Natural killer cell (primary cell): Measurements from ENCODE around the gene GNG10. TPM values are rescaled to one million over a fixed set of nuclear protein-coding genes. Genes with fewer than 3 reads are reported as not detected.
A peak's percentile ranks its signal among the peaks of the same experiment; 100 is the strongest.

Source experiments
- ATAC-seq, 3 donors: fragments of 150-1000 bp in 2 of 3; fragments of 200-7000 bp in 1 of 3; cut with Tn5 transposase; 1 replicate in 1 of 3; 2 replicates in 2 of 3; pipeline ENCODE4 v1.10.0; 2021; ENCODE audit warnings: mild to moderate bottlenecking in 2 of 3, moderate library complexity in 2 of 3
- DNase-seq, 2 donors: peaks; one replicate each; pipeline versions ENCODE4 v3.0.0 to v3.0.0-alpha.2; 2013 to 2021; ENCODE audit warnings: mixed read lengths in 1 of 2
- H3K27ac ChIP-seq: one replicate; pipeline ENCODE4 v1.5.1; 2013; ENCODE audit warnings: mild to moderate bottlenecking, low read length
- H3K27me3 ChIP-seq: one replicate; pipeline ENCODE4 v1.6.1; 2013; ENCODE audit warnings: low read length; ENCODE audit not compliant: control insufficient read depth, insufficient read depth
- H3K36me3 ChIP-seq: one replicate; pipeline ENCODE4 v1.6.1; 2013; ENCODE audit warnings: low read length; ENCODE audit not compliant: control insufficient read depth, insufficient read depth
- H3K4me1 ChIP-seq: one replicate; pipeline ENCODE4 v1.6.1; 2013; ENCODE audit warnings: low read length; ENCODE audit not compliant: control insufficient read depth, insufficient read depth
- H3K4me3 ChIP-seq: one replicate; pipeline ENCODE4 v1.5.1; 2013; ENCODE audit warnings: low read length
- H3K9me3 ChIP-seq: one replicate; pipeline ENCODE4 v1.6.1; 2013; ENCODE audit warnings: low read length; ENCODE audit not compliant: control insufficient read depth, insufficient read depth
- H3K27ac Mint-ChIP-seq, 2 donors: one replicate each; pipeline ENCODE4 v1.8.0; 2022; ENCODE audit warnings: mild to moderate bottlenecking in 2 of 2, mixed read lengths in 2 of 2, moderate library complexity in 1 of 2
- H3K27me3 Mint-ChIP-seq, 2 donors: one replicate each; pipeline ENCODE4 v1.8.0; 2022; ENCODE audit warnings: low read depth in 2 of 2, mixed read lengths in 2 of 2
- H3K36me3 Mint-ChIP-seq: one replicate; pipeline ENCODE4 v1.8.0; 2022; ENCODE audit warnings: mixed read lengths
- H3K4me1 Mint-ChIP-seq, 2 donors: one replicate each; pipeline ENCODE4 v1.8.0; 2022; ENCODE audit warnings: mixed read lengths in 2 of 2
- H3K4me3 Mint-ChIP-seq: one replicate; pipeline ENCODE4 v1.8.0; 2022; ENCODE audit warnings: mild to moderate bottlenecking, moderate library complexity, mixed read lengths
- H3K9me3 Mint-ChIP-seq, 2 donors: one replicate each; pipeline ENCODE4 v1.8.0; 2022; ENCODE audit warnings: mixed read lengths in 2 of 2
- CTCF ChIP-seq: fragments of 200-600 bp; IDR thresholded peaks from one replicate; pipeline ENCODE4 v1.8.0; 2022; ENCODE audit warnings: antibody characterized with exemption
- WGBS: methylation state at CpG from one replicate; pipeline ENCODE4 v1.1.7; 2013; ENCODE audit warnings: missing lambda C conversion rate; ENCODE audit not compliant: insufficient coverage; 5-methylcytosine and 5-hydroxymethylcytosine counted together
- intact Hi-C: fragments of 100-400 bp; cut with micrococcal nuclease; formaldehyde crosslinking; loops from one replicate; pipeline ENCODE4 v1.14.2; 2022
- total RNA-seq, 4 donors: library from RNA; stranded (reverse); fragments of 120-200 nt in 1 of 4; gene quantifications; one replicate each; pipeline versions ENCODE4 v1.2.3 to v1.2.4, GENCODE V29; 2013 to 2022

Gene GNG10
- total RNA-seq, 3 donors from 2014 or later (not counting 1 experiment from before 2014, with no cell fraction given): 5.6 to 6.9 (median 6.0) TPM

GRCh38 chr9:111631214-111631971 is 30.0 kb upstream of the GNG10 start, which contains the start of gene DNAJC25:
Gene DNAJC25, plus strand, starts transcription at chr9:111631334. Its CDS starts 74 bp downstream, at chr9:111631408.
- peak; percentile 91 to 98 (median 96) for ATAC-seq
- Histone ChIP-seq H3K9me3 (no peaks in the 10 kb centered on the region), H3K27ac (peak within 1 kb of the TSS; percentile 88), H3K27me3 (no peaks in the 10 kb centered on the region), H3K36me3 (no peaks in the 10 kb centered on the region), H3K4me3 (peak within 1 kb of the TSS; percentile 56), H3K4me1 (peaks cover 14% of the 10 kb centered on the region)
- Mint-ChIP-seq H3K27ac (peak within 1 kb of the TSS; percentile 89 to 93), H3K36me3 (no peaks in the 10 kb centered on the region), H3K4me3 (peak within 1 kb of the TSS; percentile 91), H3K27me3 (no peaks in the 10 kb centered on the region), H3K9me3 (no peaks in the 10 kb centered on the region), H3K4me1 (peaks cover 38 to 40% of the 10 kb centered on the region in 2 donors)
- intact Hi-C loops: loop anchor here (1.0 to 5.0 kb wide), 3 partner anchors 31 to 1086 kb away; partner anchors contain the start of genes ECPAS and INIP
- peak; percentile 94 to 99 for DNase-seq
- under 1% methylated on average over 79 of the region's 79 CpGs for WGBS
- TF ChIP-seq CTCF: no peak

- peak overlapping the region; percentile 88 for H3K27ac ChIP-seq
- 9% methylated on average over 3 of the region's 5 CpGs for WGBS
- intact Hi-C loops: loop anchor here (5.0 kb wide), 1 partner anchor 1085 kb away; the partner anchor contains the start of gene INIP
- DNase-seq: peak in 1 of 2 donors; percentile 13
- H3K4me1 ChIP-seq: peaks cover 14% of the 10 kb centered on the region
- H3K9me3 ChIP-seq: no peaks in the 10 kb centered on the region
- Mint-ChIP-seq H3K27ac (peak overlapping the region; percentile 89 to 93), H3K27me3 (no peaks in the 10 kb centered on the region), H3K4me3 (peak overlapping the region; percentile 91), H3K9me3 (no peaks in the 10 kb centered on the region), H3K36me3 (no peaks in the 10 kb centered on the region), H3K4me1 (peaks cover 38 to 40% of the 10 kb centered on the region in 2 donors)
- no peak for TF ChIP-seq CTCF
- H3K36me3 ChIP-seq: no peaks in the 10 kb centered on the region
- ATAC-seq: no peak
- H3K27me3 ChIP-seq: no peaks in the 10 kb centered on the region
- H3K4me3 ChIP-seq: peak overlapping the region; percentile 56
These were observed 29.3 kb upstream of the GNG10 start for GRCh38 chr9:111632060-111632459.

- H3K4me3 Mint-ChIP-seq: peak overlapping the region; percentile 91
- Histone ChIP-seq H3K27ac (no peak overlapping the region), H3K9me3 (no peaks in the 10 kb centered on the region), H3K27me3 (no peaks in the 10 kb centered on the region), H3K4me3 (no peak overlapping the region), H3K36me3 (no peaks in the 10 kb centered on the region), H3K4me1 (peaks cover 14% of the 10 kb centered on the region)
- no peaks in the 10 kb centered on the region for H3K9me3 Mint-ChIP-seq
- H3K27me3 Mint-ChIP-seq: no peaks in the 10 kb centered on the region
- DNase-seq: no peak
- no peak for ATAC-seq
- peak overlapping the region; percentile 89 to 93 for H3K27ac Mint-ChIP-seq
- intact Hi-C loops: loop anchor here (5.0 kb wide), 1 partner anchor 1084 kb away; the partner anchor contains the start of gene INIP
- peaks cover 38 to 40% of the 10 kb centered on the region in 2 donors for H3K4me1 Mint-ChIP-seq
- no peaks in the 10 kb centered on the region for H3K36me3 Mint-ChIP-seq
- 85% methylated on average over 5 of the region's 7 CpGs for WGBS
- TF ChIP-seq CTCF: no peak
These were observed 28.6 kb upstream of the GNG10 start for GRCh38 chr9:111632695-111633388.
